GM19467 (cell line): Measurements from ENCODE around the gene CDH23.

ENCODE experiments used
- ATAC-seq: cut with Tn5 transposase; IDR thresholded peaks from one replicate; pipeline ENCODE4 v1.9.1; 2021; ENCODE audit warnings: mild to moderate bottlenecking, moderate library complexity; ENCODE audit not compliant: unreplicated experiment

Gene CDH23

DNA sequence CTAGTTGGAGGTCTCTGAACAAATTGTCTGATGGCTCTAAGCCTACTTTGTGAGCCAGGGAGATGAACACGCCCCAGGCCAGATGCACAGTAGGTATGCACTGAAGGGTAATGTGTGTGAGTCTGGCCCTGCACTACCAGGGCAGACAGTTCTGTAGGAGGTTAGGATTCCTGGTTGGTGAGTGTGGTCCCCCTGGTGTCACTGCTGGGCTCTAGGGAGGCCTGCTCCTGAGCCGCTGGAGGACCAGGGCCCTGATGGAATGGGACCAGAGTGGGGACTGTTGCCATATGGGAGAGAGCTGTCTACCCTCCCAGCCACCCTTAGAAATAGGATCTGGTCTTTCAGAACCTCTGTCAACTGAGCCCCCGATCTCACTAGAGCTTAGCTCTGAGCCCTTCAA lies 42.0 kb downstream of the CDH23 start:
- no peak for ATAC-seq

GRCh38 chr10:71439670-71440425 lies 43.1 kb downstream of the CDH23 start:
- no peak for ATAC-seq

GRCh38 chr10:71440506-71441035 lies 43.9 kb downstream of the CDH23 start:
- no peak for ATAC-seq

- no peak for ATAC-seq
Measured at GRCh38 chr10:71442000-71442399, 45.3 kb downstream of the CDH23 start.

- no peak for ATAC-seq
Measured at GRCh38 chr10:71442859-71443570, 46.3 kb downstream of the CDH23 start.

DNA sequence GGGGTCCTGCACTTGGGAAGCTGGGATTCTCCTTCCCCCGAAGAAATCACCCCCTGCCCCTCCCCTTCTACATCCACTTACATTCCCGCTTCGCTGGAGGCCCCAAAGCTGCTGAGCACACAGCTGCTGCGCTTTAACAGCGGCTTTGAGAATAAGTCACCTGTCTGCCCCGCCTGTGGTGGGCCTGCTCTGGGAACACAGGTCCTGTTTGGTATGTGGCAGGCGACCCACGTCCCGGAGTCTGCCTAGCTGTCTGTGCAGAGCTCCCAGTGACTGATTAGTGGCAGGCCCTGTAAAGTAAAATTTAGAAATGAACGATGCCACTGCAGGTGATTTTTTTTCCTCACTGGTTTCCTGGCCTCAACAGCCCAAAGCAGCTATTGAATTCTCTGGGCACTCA lies 47.0 kb downstream of the CDH23 start:
- no peak for ATAC-seq

DNA sequence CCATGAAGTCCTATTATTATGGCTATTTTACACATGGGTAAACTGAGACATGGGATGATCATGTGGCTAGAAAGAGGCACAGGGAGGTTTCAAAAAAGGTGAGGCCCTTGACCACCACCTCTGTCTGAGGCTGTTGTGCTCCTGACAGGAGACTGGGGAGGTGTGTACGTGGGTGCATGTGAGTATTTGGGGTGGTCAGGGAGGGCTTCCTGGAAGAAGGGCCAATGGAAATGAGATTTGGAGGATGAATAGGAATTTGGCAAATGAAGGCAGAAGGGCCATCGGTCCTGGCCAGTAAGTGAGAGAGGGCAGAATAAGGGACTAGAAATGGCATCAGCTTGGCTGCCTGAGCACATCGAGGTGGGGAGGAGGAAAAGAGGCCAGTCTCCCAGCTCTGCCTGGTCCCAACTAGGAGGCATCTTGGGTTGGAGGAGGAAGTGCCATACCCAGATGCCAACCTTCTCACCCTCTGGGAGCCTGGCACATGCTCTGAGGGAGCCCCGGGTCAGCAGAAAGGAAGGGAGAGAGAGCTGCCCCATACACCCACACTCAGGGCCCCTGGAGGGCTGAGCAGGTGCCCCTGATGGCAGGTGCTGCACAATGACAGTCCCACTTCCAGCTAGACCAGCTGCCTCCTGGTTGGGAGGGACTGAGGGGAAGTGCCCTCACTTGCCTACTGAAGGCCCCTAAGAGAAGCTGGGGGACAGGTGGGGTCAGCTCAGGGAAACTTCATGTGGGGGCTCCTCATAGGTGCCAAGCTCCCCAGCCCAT lies 47.7 kb downstream of the CDH23 start:
- ATAC-seq = no peak

GRCh38 chr10:71447676-71448075 lies 51.0 kb downstream of the CDH23 start:
- no peak for ATAC-seq

DNA sequence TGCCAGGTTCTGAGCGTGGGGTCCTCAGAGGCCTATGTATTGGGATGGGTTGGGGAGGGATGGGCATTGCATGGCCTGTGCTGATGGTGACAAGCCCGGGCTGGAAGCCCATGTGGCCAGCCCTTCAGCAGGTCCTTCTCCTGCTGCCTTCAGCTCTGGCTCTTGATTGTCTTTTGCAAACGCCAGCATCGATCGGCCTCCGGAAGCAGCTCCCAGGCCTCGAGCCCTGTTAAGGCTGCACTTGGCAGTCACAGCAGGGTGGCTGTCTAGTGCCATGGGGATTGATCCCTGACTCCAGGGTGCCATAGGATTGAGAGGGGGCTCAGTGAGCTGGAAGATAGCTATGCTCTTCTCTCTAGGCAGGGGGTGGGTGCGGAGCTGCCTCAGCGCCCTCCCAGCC lies 51.4 kb downstream of the CDH23 start:
- no peak for ATAC-seq

- ATAC-seq = no peak
Measured at GRCh38 chr10:71449026-71449425, 52.3 kb downstream of the CDH23 start.

DNA sequence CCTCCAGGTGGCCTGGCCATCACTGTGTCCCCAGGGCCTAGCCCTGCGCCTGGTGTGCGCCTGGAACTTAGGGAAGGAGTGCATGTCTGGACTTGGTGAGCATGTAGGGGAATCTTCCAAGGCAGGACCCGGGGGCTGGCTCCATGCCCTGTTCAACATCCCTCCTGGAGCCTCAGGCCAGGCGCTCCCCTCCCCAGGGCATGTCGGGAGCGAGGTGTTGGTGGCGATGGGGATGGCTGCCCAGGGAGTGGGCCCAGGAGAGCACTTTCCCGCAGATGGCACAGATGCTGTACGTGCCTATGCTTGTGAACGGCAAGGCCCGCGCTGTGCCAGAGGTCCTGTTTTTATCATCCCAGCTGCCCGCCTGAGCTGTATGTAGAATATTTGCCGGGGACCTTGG lies 55.0 kb downstream of the CDH23 start:
- no peak for ATAC-seq

DNA sequence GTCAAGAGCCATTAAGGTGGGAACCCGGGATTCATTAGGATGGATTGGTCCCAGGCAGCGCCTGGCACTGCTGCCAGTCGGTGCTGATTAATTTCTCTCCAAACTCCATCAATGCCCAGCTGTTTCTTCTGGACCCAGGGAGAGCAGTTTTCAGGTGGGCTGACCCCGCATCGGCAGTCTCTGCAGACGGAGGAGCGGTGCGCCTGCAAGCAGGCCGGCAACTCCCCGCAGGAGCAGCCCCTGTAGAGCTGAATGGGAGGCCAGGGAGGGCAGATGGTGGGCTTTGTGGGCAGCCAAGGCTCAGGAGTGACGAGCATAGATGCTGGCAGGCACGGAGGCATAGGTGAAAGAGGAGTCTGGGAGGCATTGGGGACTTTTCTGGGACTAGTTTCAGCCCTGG lies 56.5 kb downstream of the CDH23 start:
- no peak for ATAC-seq

DNA sequence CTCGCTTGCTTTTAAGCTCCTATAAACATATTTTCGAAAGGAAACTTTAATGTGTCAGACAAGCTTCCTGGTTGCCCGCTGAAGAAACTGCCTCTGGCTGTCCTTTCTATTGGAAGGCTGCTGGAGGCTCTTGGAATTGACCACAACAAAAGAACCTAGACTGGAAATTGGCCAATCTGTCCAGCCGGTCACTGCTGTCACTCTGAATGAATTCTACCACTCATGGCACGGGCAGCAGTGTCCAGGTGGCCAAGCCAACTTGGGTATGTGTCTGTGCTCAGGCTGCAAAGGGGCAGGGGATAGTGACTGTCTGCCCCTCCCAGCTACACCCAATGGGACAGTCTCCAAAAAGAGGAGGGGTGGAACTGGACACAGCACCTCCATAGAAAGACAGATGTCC lies 57.6 kb downstream of the CDH23 start:
- no peak for ATAC-seq

- ATAC-seq = no peak
Measured at GRCh38 chr10:71455035-71455434, 58.3 kb downstream of the CDH23 start.

GRCh38 chr10:71456631-71457030 lies 59.9 kb downstream of the CDH23 start:
- ATAC-seq = no peak

- ATAC-seq = no peak
Measured at GRCh38 chr10:71457908-71458307, 61.2 kb downstream of the CDH23 start.

GRCh38 chr10:71458387-71458786 lies 61.7 kb downstream of the CDH23 start:
- no peak for ATAC-seq

GRCh38 chr10:71459513-71459912 lies 62.8 kb downstream of the CDH23 start:
- no peak for ATAC-seq

- ATAC-seq = no peak
Measured at GRCh38 chr10:71460615-71461014, 63.9 kb downstream of the CDH23 start.

DNA sequence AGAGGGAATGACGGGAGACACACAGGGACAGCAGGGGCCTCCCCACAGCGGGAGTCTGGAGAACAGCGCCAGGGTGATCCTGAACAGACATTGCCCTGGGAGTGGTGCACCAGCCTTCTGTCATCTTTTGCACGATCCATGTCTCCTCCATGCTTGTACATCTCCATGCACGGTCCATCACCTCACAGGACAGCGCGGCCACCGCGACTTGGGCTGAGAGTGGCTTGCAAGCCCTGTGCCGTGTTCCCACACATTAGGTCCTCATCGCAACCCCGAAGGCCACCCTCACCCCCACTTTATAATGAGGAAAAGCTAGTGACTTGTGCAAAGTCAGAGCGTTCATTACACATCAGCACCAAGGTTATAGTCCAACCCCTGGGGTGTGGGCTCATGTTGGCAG lies 64.7 kb downstream of the CDH23 start:
- no peak for ATAC-seq

GRCh38 chr10:71462062-71462935 lies 65.6 kb downstream of the CDH23 start:
- ATAC-seq = no peak
